Gastroesophageal sphincter (tissue), 3 donors: ENCODE data around the gene LSAMP.

Experiments
- EP300 ChIP-seq: sonication (generic); formaldehyde crosslinking; IDR thresholded peaks from one replicate; pipeline ENCODE4 v1.6.1; 2017; ENCODE audit warnings: antibody characterized with exemption, mild to moderate bottlenecking
- POLR2A ChIP-seq, 2 donors: fragments of 450-650 bp; IDR thresholded peaks; one replicate each; pipeline ENCODE4 v1.6.1; 2017; ENCODE audit warnings: antibody characterized with exemption in 2 of 2, mild to moderate bottlenecking in 2 of 2, moderate library complexity in 1 of 2
- POLR2AphosphoS5 ChIP-seq: sonication (generic); formaldehyde crosslinking; IDR thresholded peaks from one replicate; pipeline ENCODE4 v1.6.1; 2017; ENCODE audit warnings: antibody characterized with exemption
- TF ChIP-seq, protein P1 (sequence below), 4 experiments: fragments of 200-600 bp in 2 of 4; fragments of 450-650 bp in 2 of 4; sonication (generic) in 1 of 4; IDR thresholded peaks; one replicate each; pipeline ENCODE4 v1.5.1; 2017 to 2019; ENCODE audit warnings: antibody characterized with exemption in 4 of 4, mild to moderate bottlenecking in 2 of 4, moderate library complexity in 2 of 4

DNA sequence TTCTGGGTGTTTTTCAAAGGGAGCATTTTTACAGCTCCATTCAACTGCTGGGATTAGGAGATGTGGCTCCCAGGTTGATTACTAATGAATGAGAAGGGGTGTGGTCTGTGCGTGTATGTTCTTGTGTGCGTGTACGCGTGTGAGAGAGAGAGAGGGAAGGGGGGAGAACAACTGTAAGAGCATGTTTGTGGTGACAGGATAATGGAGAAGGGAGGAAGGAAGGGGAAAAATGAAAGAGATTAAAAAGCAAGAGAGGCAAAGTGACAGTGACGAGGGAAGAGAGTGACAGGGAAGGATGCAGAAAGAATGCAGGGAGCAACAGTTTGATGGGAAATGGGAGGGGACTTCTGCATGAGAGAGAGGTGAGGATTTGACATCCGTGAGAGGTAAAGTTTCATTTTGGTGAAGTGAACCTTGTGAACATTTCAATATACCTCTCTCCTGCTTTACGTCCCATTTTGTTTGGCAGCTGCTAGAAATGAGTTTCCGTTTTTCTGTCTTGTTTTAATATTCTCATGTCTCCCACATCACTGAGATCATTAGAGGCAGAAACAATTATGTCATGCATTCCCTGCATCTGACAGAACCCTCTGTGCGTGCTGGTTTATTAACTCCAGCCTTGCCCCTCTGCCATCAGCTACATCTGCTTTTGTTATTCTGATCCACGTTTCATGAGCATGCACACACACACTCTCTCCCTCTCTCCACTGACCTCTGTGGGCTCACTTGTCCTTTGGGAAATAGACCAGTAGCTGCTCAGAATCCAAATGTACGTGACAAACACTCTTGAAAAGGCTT is 660.3 kb downstream of the LSAMP start:
- TF ChIP-seq, protein P1, sequence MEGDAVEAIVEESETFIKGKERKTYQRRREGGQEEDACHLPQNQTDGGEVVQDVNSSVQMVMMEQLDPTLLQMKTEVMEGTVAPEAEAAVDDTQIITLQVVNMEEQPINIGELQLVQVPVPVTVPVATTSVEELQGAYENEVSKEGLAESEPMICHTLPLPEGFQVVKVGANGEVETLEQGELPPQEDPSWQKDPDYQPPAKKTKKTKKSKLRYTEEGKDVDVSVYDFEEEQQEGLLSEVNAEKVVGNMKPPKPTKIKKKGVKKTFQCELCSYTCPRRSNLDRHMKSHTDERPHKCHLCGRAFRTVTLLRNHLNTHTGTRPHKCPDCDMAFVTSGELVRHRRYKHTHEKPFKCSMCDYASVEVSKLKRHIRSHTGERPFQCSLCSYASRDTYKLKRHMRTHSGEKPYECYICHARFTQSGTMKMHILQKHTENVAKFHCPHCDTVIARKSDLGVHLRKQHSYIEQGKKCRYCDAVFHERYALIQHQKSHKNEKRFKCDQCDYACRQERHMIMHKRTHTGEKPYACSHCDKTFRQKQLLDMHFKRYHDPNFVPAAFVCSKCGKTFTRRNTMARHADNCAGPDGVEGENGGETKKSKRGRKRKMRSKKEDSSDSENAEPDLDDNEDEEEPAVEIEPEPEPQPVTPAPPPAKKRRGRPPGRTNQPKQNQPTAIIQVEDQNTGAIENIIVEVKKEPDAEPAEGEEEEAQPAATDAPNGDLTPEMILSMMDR (IDR thresholded peaks at IDR 0.05) = no peak
- no peak for TF ChIP-seq EP300
- TF ChIP-seq POLR2AphosphoS5 = no peak
- TF ChIP-seq POLR2A (IDR thresholded peaks at IDR 0.05) = no peak
